NOMO-1 treated with DMSO at 0.1 percent for 48 hours (cell line): Measurements from ENCODE around the gene CR1L.
"Not testable (repeated sequence)": the region's sequence is repeated elsewhere in the genome, so short reads cannot be mapped to it uniquely, and the experiment has no call there.

ENCODE experiments used
- DNase-seq: peaks from one replicate; lab custom pipeline; 2025; ENCODE audit not compliant: unreplicated experiment; lab: John Stamatoyannopoulos, UW

CR1L gene

GRCh38 chr1:207742850-207743555 is 98.1 kb downstream of the CR1L start:
- DNase-seq = peak; percentile 40

- DNase-seq = no peak
These were observed 99.1 kb downstream of the CR1L start for GRCh38 chr1:207744000-207744534.

DNA sequence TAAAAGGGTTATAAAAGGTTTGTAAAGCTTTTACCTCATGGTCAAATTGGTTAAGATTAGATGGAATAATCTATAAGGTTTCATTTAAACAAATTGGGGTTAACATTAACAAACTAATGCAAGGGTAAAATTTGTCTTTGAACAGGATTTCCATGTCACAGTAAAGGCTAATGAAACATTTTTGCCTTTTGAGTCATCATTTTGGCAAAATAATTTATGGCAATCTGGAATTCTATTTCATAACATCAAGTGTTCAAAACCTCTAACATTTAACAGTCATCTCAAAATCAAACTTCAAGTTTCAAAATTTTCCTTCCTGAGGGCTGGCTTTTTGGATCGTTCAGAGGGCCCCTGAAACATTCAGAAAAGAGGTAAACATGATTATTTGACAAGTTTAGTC is 100.4 kb downstream of the CR1L start:
- no peak for DNase-seq

- DNase-seq = no peak
These were observed 101.2 kb downstream of the CR1L start for GRCh38 chr1:207745839-207746767.

- DNase-seq = no peak
These were observed 102.9 kb downstream of the CR1L start for GRCh38 chr1:207747627-207748492.

DNA sequence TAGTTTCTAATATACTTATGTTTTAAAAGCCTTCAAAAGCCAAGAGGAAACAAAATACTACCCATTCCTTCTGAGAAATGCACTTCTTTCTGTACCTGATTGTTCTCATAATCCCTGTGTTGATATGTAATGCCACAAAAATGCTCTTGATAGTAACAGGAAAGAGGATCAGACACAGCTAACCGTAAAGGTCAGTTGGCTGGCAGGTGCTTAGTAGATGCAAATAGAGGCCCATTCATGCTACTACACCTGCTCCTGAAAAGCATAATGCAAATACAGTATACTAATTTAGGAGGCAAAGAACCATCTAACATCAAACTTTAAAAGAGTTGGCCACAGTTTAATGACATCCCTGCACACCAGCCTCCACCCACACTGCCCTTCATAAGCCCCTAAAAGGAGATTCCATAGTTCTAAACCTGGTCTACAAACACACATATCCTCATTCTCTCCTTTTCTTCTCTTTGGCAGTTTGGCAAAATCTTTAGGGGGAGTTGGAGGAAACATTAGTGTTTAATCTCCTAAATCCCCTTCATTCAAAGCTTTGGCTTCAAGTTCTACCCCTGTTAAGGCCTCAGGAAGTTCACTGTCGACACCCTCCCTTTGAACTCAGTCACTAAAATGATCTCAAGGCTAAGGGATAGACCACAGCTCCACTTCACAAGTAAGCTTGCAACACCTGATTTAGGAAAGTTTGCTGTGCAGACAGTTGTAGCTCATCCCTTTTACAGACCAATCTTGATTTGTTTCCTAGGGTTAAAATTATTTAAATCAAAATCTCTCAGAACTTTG is 104.0 kb downstream of the CR1L start:
- peak; percentile 12 for DNase-seq

- DNase-seq = no peak
These were observed 105.8 kb downstream of the CR1L start for GRCh38 chr1:207750631-207751305.

DNA sequence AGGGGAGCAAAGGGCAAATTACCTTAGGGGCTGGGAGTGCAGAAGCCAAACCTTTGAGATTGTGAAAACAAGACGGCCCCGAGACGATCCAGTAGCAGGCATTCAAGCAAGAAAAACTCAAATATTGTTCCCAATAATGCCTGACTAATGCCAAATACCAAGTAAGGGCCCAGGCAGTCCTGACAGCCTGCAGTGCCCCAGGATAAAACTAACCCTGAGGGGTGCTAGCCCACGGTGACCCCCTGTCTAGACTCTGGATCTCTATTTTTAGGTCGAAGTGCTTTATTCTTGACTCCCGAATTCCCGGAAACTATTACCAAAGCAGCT is 106.5 kb downstream of the CR1L start:
- not testable (repeated sequence) for DNase-seq

DNA sequence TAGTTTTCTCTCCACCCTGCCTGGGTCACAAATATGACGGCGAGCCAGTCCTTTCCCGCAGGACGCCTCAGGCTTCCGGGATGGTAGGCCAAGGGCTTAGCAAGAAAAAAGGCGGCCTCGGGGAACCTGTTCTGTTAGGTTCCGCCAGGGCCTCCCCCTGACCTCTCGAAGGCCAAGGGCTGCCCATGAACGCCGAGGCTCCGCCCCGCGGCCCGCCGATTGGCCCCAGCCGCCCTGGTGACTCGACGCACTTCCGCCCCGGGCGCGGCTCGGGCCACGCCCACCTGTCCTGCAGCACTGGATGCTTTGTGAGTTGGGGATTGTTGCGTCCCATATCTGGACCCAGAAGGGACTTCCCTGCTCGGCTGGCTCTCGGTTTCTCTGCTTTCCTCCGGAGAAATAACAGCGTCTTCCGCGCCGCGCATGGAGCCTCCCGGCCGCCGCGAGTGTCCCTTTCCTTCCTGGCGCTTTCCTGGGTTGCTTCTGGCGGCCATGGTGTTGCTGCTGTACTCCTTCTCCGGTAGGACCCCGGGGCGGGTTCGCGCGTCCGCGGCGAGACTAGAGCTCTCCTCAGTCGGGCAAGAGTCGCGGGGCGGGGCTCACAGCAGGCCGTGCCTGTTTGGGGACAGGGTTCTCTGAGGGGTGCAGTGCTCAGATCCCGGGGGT is 107.0 kb downstream of the CR1L start, which contains the start of gene CD46:
CD46 (plus strand) TSS at position 265 of the 666 bp plus-strand sequence; CDS start at position 424, 159 bp downstream.
- peak; percentile 96 for DNase-seq

DNA sequence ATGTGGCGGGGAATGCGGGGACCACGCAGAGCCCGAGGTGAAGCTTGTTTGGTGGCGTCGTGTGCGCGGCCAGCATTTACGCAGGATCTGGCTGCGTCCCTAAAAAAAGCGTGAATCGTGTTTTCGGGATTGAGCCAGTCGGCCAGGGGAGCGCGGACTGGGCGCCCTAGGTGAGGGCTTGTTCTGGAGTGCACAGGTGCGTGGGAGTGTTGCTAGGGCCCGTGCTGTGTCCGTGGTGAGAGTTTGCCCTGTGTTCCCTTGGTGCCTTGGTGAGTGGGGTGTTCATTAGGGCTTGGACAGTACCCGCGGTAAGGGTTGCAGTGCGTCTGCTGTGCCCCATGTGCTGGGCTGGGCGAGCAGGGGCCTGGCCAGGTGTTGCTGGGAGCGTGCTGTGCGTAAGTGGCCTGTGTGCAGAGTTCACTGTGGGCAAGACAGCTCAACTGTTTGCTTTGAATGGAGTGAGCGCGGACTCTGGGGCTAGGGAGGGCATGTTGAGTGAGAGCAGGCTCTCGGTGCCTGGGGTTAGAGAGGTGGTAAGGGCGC is 107.6 kb downstream of the CR1L start:
- no peak for DNase-seq

- DNase-seq = no peak
These were observed 108.7 kb downstream of the CR1L start for GRCh38 chr1:207753611-207754010.

DNA sequence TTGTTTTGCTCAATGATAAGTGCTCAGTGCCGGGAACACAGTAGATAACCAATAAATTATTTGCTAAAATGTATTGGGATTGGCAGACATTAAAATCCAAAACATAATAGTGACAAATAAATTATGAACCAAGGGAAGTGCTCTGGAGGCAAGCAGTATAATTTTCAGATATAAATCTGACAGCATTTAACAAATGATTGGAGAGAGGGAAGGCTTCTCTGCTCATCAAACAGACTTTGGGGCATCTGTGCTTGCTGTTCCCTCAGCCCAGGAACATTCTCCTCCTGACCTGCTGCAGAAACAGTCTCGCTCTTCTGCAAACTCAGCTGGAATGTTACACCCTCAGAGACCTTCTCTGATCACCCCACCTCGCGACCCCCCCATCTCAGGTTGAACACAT is 109.1 kb downstream of the CR1L start:
- DNase-seq = no peak

- DNase-seq = peak; percentile 69
These were observed 110.2 kb downstream of the CR1L start for GRCh38 chr1:207754974-207755700.

GRCh38 chr1:207755846-207756693 is 111.1 kb downstream of the CR1L start:
- no peak for DNase-seq

DNA sequence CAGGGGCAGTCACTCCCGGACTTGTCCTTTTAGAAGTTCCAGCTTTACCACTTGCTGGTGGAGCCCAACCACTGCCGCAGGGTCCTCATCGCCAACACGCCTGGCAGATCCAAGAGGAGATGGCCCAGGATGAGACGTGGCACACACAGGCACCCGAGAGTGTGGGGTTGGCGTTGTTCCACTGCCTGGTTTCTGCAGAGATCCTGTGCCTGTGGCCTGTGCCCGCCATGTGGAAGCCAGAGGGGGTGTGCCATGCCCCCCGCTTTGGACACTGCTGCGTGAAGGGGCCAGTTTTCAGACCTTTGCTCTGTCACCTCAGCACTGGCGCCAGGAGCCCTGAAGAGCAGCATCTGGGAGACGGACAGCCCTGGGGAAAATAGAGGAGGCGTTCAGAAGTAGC is 117.7 kb downstream of the CR1L start:
- no peak for DNase-seq

DNA sequence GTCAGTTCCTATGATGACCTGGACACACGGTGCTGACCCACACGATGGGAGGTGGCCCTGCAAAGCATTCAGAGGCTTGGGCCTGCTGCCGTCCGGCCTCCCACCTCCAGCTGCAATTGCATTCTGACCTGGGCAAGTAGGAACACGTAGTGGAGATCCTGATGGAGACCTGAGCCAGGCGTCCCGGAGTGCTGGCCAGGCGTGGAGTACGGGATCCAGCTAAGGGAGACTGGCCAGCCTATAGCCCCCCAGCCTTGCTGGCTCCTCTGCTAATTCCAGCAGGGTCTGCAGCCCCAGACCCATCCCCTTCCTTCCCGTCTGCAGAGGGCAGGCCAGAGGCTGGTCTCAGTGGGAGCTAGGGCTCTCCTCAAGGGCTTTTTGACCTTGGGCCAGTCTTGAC is 118.2 kb downstream of the CR1L start:
- no peak for DNase-seq

GRCh38 chr1:207763972-207764371 is 119.0 kb downstream of the CR1L start:
- DNase-seq = no peak
